NCI-H1436 treated with DMSO at 0.1 percent for 48 hours (cell line): ENCODE results near the gene BCL2L1.

Source experiments
- DNase-seq: peaks from one replicate; lab custom pipeline; 2025; lab: John Stamatoyannopoulos, UW

Gene BCL2L1

GRCh38 chr20:31691646-31692275 is 30.9 kb downstream of the BCL2L1 start:
- no peak for DNase-seq

- no peak for DNase-seq
Measured at GRCh38 chr20:31690124-31690666, 32.5 kb downstream of the BCL2L1 start.

- DNase-seq, result no peak
Measured at GRCh38 chr20:31689141-31689540, 33.5 kb downstream of the BCL2L1 start.

GRCh38 chr20:31687777-31688176 is 34.9 kb downstream of the BCL2L1 start:
- DNase-seq, result no peak

GRCh38 chr20:31685853-31686643 is 36.6 kb downstream of the BCL2L1 start:
- DNase-seq, result no peak

- DNase-seq, result no peak
Measured at GRCh38 chr20:31684153-31685015, 38.3 kb downstream of the BCL2L1 start.

- DNase-seq, result no peak
Measured at GRCh38 chr20:31682927-31683326, 39.7 kb downstream of the BCL2L1 start.

GRCh38 chr20:31682352-31682751 is 40.3 kb downstream of the BCL2L1 start:
- DNase-seq, result no peak

GRCh38 chr20:31681769-31682168 is 40.9 kb downstream of the BCL2L1 start:
- DNase-seq, result no peak

GRCh38 chr20:31681128-31681727 is 41.4 kb downstream of the BCL2L1 start:
- no peak for DNase-seq

- no peak for DNase-seq
Measured at GRCh38 chr20:31680286-31681127, 42.2 kb downstream of the BCL2L1 start.

- no peak for DNase-seq
Measured at GRCh38 chr20:31679357-31680285, 43.0 kb downstream of the BCL2L1 start.

GRCh38 chr20:31678389-31679356 is 44.0 kb downstream of the BCL2L1 start:
- no peak for DNase-seq

- no peak for DNase-seq
Measured at GRCh38 chr20:31677553-31678260, 45.0 kb downstream of the BCL2L1 start.

- no peak for DNase-seq
Measured at GRCh38 chr20:31676609-31676989, 46.1 kb downstream of the BCL2L1 start.

- DNase-seq, result no peak
Measured at GRCh38 chr20:31675828-31676608, 46.6 kb downstream of the BCL2L1 start.
